ENCODE data around the gene SLC6A6.
"Not testable (repeated sequence)": the region's sequence is repeated elsewhere in the genome, so short reads cannot be mapped to it uniquely, and the experiment has no call there.

Gene SLC6A6

GRCh38 chr3:14431917-14432834, 29.8 kb downstream of the SLC6A6 start:
- peak; percentile 93 for DNase-seq (ENCODE audit: extremely low spot score, insufficient read length, low read depth)

GRCh38 chr3:14433106-14433505, 30.7 kb downstream of the SLC6A6 start:
- no peak for FAIRE-seq
- no peak for DNase-seq (ENCODE audit: extremely low spot score, insufficient read length, low read depth)

More at GRCh38 chr3:14431917-14432834, 29.8 kb downstream of the SLC6A6 start:
- FAIRE-seq: peak; percentile 91

GRCh38 chr3:14434126-14434497, 31.7 kb downstream of the SLC6A6 start:
- no peak for FAIRE-seq
- no peak for DNase-seq (ENCODE audit: extremely low spot score, insufficient read length, low read depth)

- FAIRE-seq (no peak), DNase-seq (ENCODE audit: extremely low spot score, insufficient read length, low read depth) (no peak)
Measured at GRCh38 chr3:14434498-14435151, 32.2 kb downstream of the SLC6A6 start.

- no peak for FAIRE-seq
- DNase-seq (ENCODE audit: extremely low spot score, insufficient read length, low read depth): no peak
Measured at GRCh38 chr3:14435175-14436014, 33.0 kb downstream of the SLC6A6 start.

GRCh38 chr3:14436954-14437281, 34.5 kb downstream of the SLC6A6 start:
- no peak for FAIRE-seq
- DNase-seq (ENCODE audit: extremely low spot score, insufficient read length, low read depth): no peak

- not testable (repeated sequence) for DNase-seq (ENCODE audit: extremely low spot score, insufficient read length, low read depth); FAIRE-seq
Measured at GRCh38 chr3:14437705-14438104, 35.3 kb downstream of the SLC6A6 start.

- FAIRE-seq (no peak), DNase-seq (ENCODE audit: extremely low spot score, insufficient read length, low read depth) (no peak)
Measured at GRCh38 chr3:14438262-14438661, 35.9 kb downstream of the SLC6A6 start.

GRCh38 chr3:14438929-14439328, 36.5 kb downstream of the SLC6A6 start:
- no peak for FAIRE-seq
- no peak for DNase-seq (ENCODE audit: extremely low spot score, insufficient read length, low read depth)

- no peak for FAIRE-seq
- DNase-seq (ENCODE audit: extremely low spot score, insufficient read length, low read depth): no peak
Measured at GRCh38 chr3:14439501-14440167, 37.2 kb downstream of the SLC6A6 start.

GRCh38 chr3:14440168-14440518, 37.7 kb downstream of the SLC6A6 start:
- FAIRE-seq (no peak), DNase-seq (ENCODE audit: extremely low spot score, insufficient read length, low read depth) (no peak)

- FAIRE-seq: no peak
- no peak for DNase-seq (ENCODE audit: extremely low spot score, insufficient read length, low read depth)
Measured at GRCh38 chr3:14440531-14441239, 38.3 kb downstream of the SLC6A6 start.

GRCh38 chr3:14441240-14441919, 39.0 kb downstream of the SLC6A6 start:
- DNase-seq (ENCODE audit: extremely low spot score, insufficient read length, low read depth) (no peak), FAIRE-seq (no peak)

GRCh38 chr3:14441920-14442300, 39.5 kb downstream of the SLC6A6 start:
- DNase-seq (ENCODE audit: extremely low spot score, insufficient read length, low read depth) (no peak), FAIRE-seq (no peak)

GRCh38 chr3:14444380-14444779, 42.0 kb downstream of the SLC6A6 start:
- no peak for DNase-seq (ENCODE audit: extremely low spot score, insufficient read length, low read depth)
- FAIRE-seq: no peak

- FAIRE-seq: no peak
- DNase-seq (ENCODE audit: extremely low spot score, insufficient read length, low read depth): no peak
Measured at GRCh38 chr3:14445773-14446172, 43.4 kb downstream of the SLC6A6 start.

- no peak for FAIRE-seq
- no peak for DNase-seq (ENCODE audit: extremely low spot score, insufficient read length, low read depth)
Measured at GRCh38 chr3:14446988-14447570, 44.7 kb downstream of the SLC6A6 start.

GRCh38 chr3:14448063-14448462, 45.7 kb downstream of the SLC6A6 start:
- FAIRE-seq: no peak
- no peak for DNase-seq (ENCODE audit: extremely low spot score, insufficient read length, low read depth)

Data from GM18507 (cell line).